NB4 (cell line): ENCODE data around the gene ARMC7.

Source experiments
- POLR2A ChIP-seq: IDR thresholded peaks from 2 replicates; pipeline ENCODE4 v1.6.1; 2011; ENCODE audit warnings: mild to moderate bottlenecking; ENCODE audit not compliant: insufficient read length; ENCODE audit errors: extremely low read depth
- TF ChIP-seq, protein P1 (sequence below): IDR thresholded peaks from one replicate; pipeline ENCODE4 v1.5.1; 2012; ENCODE audit warnings: low read depth, low read length

DNA sequence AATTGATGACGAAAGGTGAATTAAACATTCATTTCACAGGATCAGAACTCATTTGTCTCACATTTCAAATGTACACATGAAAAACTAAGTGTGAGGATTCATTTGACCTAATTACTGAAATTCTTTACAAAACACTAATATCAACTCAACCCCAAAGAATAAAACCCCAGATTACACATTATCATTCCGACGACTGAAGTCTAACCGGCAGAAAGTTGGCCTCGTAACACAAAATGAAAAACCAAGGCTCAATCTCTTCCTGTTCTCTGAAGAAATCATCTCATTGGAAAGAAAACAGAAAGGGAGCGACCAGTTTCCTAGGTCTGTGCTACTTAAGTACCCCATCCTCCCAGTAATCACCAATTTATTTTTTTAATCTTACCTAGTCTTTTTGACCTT, 42.8 kb downstream of the ARMC7 start:
- TF ChIP-seq, protein P1, sequence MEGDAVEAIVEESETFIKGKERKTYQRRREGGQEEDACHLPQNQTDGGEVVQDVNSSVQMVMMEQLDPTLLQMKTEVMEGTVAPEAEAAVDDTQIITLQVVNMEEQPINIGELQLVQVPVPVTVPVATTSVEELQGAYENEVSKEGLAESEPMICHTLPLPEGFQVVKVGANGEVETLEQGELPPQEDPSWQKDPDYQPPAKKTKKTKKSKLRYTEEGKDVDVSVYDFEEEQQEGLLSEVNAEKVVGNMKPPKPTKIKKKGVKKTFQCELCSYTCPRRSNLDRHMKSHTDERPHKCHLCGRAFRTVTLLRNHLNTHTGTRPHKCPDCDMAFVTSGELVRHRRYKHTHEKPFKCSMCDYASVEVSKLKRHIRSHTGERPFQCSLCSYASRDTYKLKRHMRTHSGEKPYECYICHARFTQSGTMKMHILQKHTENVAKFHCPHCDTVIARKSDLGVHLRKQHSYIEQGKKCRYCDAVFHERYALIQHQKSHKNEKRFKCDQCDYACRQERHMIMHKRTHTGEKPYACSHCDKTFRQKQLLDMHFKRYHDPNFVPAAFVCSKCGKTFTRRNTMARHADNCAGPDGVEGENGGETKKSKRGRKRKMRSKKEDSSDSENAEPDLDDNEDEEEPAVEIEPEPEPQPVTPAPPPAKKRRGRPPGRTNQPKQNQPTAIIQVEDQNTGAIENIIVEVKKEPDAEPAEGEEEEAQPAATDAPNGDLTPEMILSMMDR, result no peak
- TF ChIP-seq POLR2A, result no peak
